ENCODE measurements around the gene SLC22A23. TPM values are rescaled to one million over a fixed set of nuclear protein-coding genes. Genes with fewer than 3 reads are reported as not detected.

The SLC22A23 gene
- total and polyA plus RNA-seq, 2 of the 4 experiments (the other 2 are of a cell fraction), result 0.72 to 1.6 TPM

GRCh38 chr6:3253597-3253961, 203.3 kb downstream of the SLC22A23 start:
- CTCF ChIA-PET, result no interaction called here

More at GRCh38 chr6:3253597-3253961, 203.3 kb downstream of the SLC22A23 start:
- in situ Hi-C loops (cut with MboI; ENCODE audit: low sequenced_read_pairs) (loop anchor here (5.0 to 10.0 kb wide), 2 partner anchors 126 to 259 kb away; partner anchors contain the start of gene NQO2), dilution Hi-C loops (cut with HindIII; ENCODE audit: low sequenced_read_pairs, unreplicated experiment) (no loop called here), intact Hi-C loops (cut with micrococcal nuclease) (no loop called here)
- Histone ChIP-seq H2BK120ac (ENCODE audit: low read depth, low read length) (no peak overlapping the region), H4K8ac (ENCODE audit: low read depth in 2 of 2, low read length in 2 of 2) (no peak overlapping the region), H2BK20ac (ENCODE audit: low read depth, low read length) (no peak overlapping the region), H3K79me1 (ENCODE audit: low read depth in 1 of 2, low read length in 2 of 2) (no peaks in the 10 kb centered on the region), H3K4me1 (ENCODE audit: control insufficient read depth, insufficient read depth, low read length) (peaks cover under 1% of the 10 kb centered on the region), H4K91ac (ENCODE audit: insufficient read depth, low read depth, low read length) (no peak overlapping the region), H2BK15ac (ENCODE audit: low read depth, low read length) (no peak overlapping the region), H3K56ac (ENCODE audit: extremely low read depth, insufficient read depth, low read length) (no peak overlapping the region), H3K27ac (ENCODE audit: insufficient read depth, low read length) (no peak overlapping the region), H3K4me2 (ENCODE audit: low read depth, low read length) (no peak overlapping the region), H2AFZ (replicated peaks; ENCODE audit: low read length, poor library complexity) (no peak overlapping the region), H4K20me1 (ENCODE audit: insufficient read depth, low read length) (no peaks in the 10 kb centered on the region), H2BK5ac (ENCODE audit: low read depth, low read length, poor library complexity, severe bottlenecking) (no peak overlapping the region), H3K18ac (ENCODE audit: low read depth, low read length) (no peak overlapping the region), H3K27me3 (ENCODE audit: control insufficient read depth, insufficient read depth, low read length) (peaks cover 1% of the 10 kb centered on the region; the same call in 1 of the 2 replicates), H3K9me3 (ENCODE audit: control insufficient read depth, insufficient read depth, low read length) (no peaks in the 10 kb centered on the region), H3K9me1 (ENCODE audit: insufficient read depth, low read length) (peaks cover 4% of the 10 kb centered on the region), H3K4me3 (ENCODE audit: insufficient read depth, low read depth, low read length) (no peak overlapping the region), H3K14ac (replicated peaks; ENCODE audit: low read depth, low read length) (no peak overlapping the region), H4K5ac (ENCODE audit: low read depth, low read length) (no peak overlapping the region), H3K23ac (ENCODE audit: low read depth, low read length) (no peak overlapping the region), H2AK5ac (ENCODE audit: low read depth, low read length) (no peak overlapping the region), H3K9ac (ENCODE audit: low read depth, low read length) (no peak overlapping the region), H2AK9ac (replicated peaks; ENCODE audit: low read depth, low read length, poor library complexity) (no peak overlapping the region), H3K36me3 (ENCODE audit: control insufficient read depth, insufficient read depth, low read length) (no peaks in the 10 kb centered on the region), H3K4ac (ENCODE audit: low read depth, low read length) (no peak overlapping the region)
- TF ChIP-seq MXI1 (IDR thresholded peaks at IDR 0.05; ENCODE audit: borderline replicate concordance, low read depth, low read length) (no peak), RCOR1 (IDR thresholded peaks at IDR 0.05; ENCODE audit: insufficient replicate concordance, low read length) (no peak)
- POLR2A ChIA-PET (ENCODE audit: unreplicated experiment), result no interaction called here
- 97% methylated on average over 18 of the region's 40 CpGs; no CpG with 5 or more reads in 1 of the 2 experiments for WGBS, 2 experiments (ENCODE audit: extremely low coverage in 2 of 2, insufficient read length in 1 of 2)
- no TSS peak for BruUV-seq (replicated peaks)
- DNase-seq (no peak), ATAC-seq (ENCODE audit: low read depth) (no peak)
